HPDE6-E6E7 (cell line): ENCODE data around the gene GTF2F2.
"Not testable (repeated sequence)": the region's sequence is repeated elsewhere in the genome, so short reads cannot be mapped to it uniquely, and the experiment has no call there.

ENCODE experiments used
- DNase-seq: peaks from one replicate; pipeline ENCODE4 v3.0.0; 2011; ENCODE audit warnings: missing footprints; ENCODE audit errors: extremely low spot score

GTF2F2 gene

GRCh38 chr13:45215392-45216077 lies 95.2 kb downstream of the GTF2F2 start:
- DNase-seq = no peak

GRCh38 chr13:45216193-45216592 lies 95.9 kb downstream of the GTF2F2 start:
- no peak for DNase-seq

GRCh38 chr13:45218689-45219088 lies 98.4 kb downstream of the GTF2F2 start:
- DNase-seq = no peak

- no peak for DNase-seq
Measured at GRCh38 chr13:45219123-45219891, 99.0 kb downstream of the GTF2F2 start.

GRCh38 chr13:45219938-45220375 lies 99.6 kb downstream of the GTF2F2 start:
- DNase-seq = peak; percentile 25

GRCh38 chr13:45220403-45220802 lies 100.1 kb downstream of the GTF2F2 start:
- DNase-seq = no peak

- DNase-seq = no peak
Measured at GRCh38 chr13:45222516-45222915, 102.2 kb downstream of the GTF2F2 start.

- no peak for DNase-seq
Measured at GRCh38 chr13:45222919-45223318, 102.6 kb downstream of the GTF2F2 start.

- no peak for DNase-seq
Measured at GRCh38 chr13:45224176-45224575, 103.9 kb downstream of the GTF2F2 start.

- DNase-seq = no peak
Measured at GRCh38 chr13:45225370-45225769, 105.1 kb downstream of the GTF2F2 start.

- no peak for DNase-seq
Measured at GRCh38 chr13:45226024-45226423, 105.7 kb downstream of the GTF2F2 start.

- no peak for DNase-seq
Measured at GRCh38 chr13:45228002-45228401, 107.7 kb downstream of the GTF2F2 start.

- DNase-seq = no peak
Measured at GRCh38 chr13:45229172-45229571, 108.9 kb downstream of the GTF2F2 start.

- no peak for DNase-seq
Measured at GRCh38 chr13:45231305-45231704, 111.0 kb downstream of the GTF2F2 start.

- DNase-seq = no peak
Measured at GRCh38 chr13:45231722-45232121, 111.4 kb downstream of the GTF2F2 start.

GRCh38 chr13:45232591-45232990 lies 112.3 kb downstream of the GTF2F2 start:
- no peak for DNase-seq

GRCh38 chr13:45238945-45239795 lies 118.9 kb downstream of the GTF2F2 start:
- DNase-seq = peak; percentile 11

- DNase-seq = no peak
Measured at GRCh38 chr13:45240143-45240542, 119.8 kb downstream of the GTF2F2 start.

GRCh38 chr13:45242070-45242469 lies 121.8 kb downstream of the GTF2F2 start:
- no peak for DNase-seq

- no peak for DNase-seq
Measured at GRCh38 chr13:45242524-45242923, 122.2 kb downstream of the GTF2F2 start.

GRCh38 chr13:45243077-45243476 lies 122.8 kb downstream of the GTF2F2 start:
- DNase-seq = no peak

GRCh38 chr13:45244736-45245135 lies 124.4 kb downstream of the GTF2F2 start:
- not testable (repeated sequence) for DNase-seq
